Stimulated activated naive CD8-positive, alpha-beta T cell treated with anti-CD3 and anti-CD28 coated beads, Interleukin-15, amount 100 ng/mL, for 72 hours (primary cell): Measurements from ENCODE around the gene CEP131.

Experiments
- ATAC-seq: fragments of 150-1000 bp; cut with Tn5 transposase; 2 replicates; pipeline ENCODE4 v1.10.0; 2021; ENCODE audit warnings: mild to moderate bottlenecking, moderate library complexity
- DNase-seq, 2 donors: peaks; one replicate each; pipeline ENCODE4 v3.0.0; 2021 to 2022
- H3K27ac Mint-ChIP-seq, 2 donors: one replicate each; pipeline ENCODE4 v1.8.0; 2022; ENCODE audit warnings: mild to moderate bottlenecking in 2 of 2, mixed read lengths in 2 of 2, moderate library complexity in 2 of 2
- H3K27me3 Mint-ChIP-seq: one replicate; pipeline ENCODE4 v1.8.0; 2022; ENCODE audit warnings: mixed read lengths
- H3K4me1 Mint-ChIP-seq: one replicate; pipeline ENCODE4 v1.8.0; 2022; ENCODE audit warnings: mild to moderate bottlenecking, mixed read lengths
- H3K4me3 Mint-ChIP-seq, 2 donors: one replicate each; pipeline ENCODE4 v1.8.0; 2022; ENCODE audit warnings: mild to moderate bottlenecking in 2 of 2, mixed read lengths in 2 of 2, moderate library complexity in 1 of 2
- H3K9me3 Mint-ChIP-seq, 2 donors: one replicate each; pipeline ENCODE4 v1.8.0; 2022; ENCODE audit warnings: mixed read lengths in 2 of 2

The CEP131 gene

GRCh38 chr17:81142301-81143199, 80.2 kb downstream of the CEP131 start:
- Mint-ChIP-seq H3K27me3 (no peaks in the 10 kb centered on the region), H3K4me3 (no peak overlapping the region), H3K9me3 (peaks cover 11 to 18% of the 10 kb centered on the region in 2 donors), H3K4me1 (peaks cover 9% of the 10 kb centered on the region), H3K27ac (peak overlapping the region in 1 of 2 donors; percentile 35)
- peak; percentile 64 to 69 for DNase-seq
- peak; percentile 85 for ATAC-seq

- H3K4me3 Mint-ChIP-seq: no peak overlapping the region
- DNase-seq (no peak), ATAC-seq (peak; percentile 50)
- H3K9me3 Mint-ChIP-seq: peaks cover 12 to 20% of the 10 kb centered on the region in 2 donors
- no peaks in the 10 kb centered on the region for H3K27me3 Mint-ChIP-seq
- peaks cover 9% of the 10 kb centered on the region for H3K4me1 Mint-ChIP-seq
- H3K27ac Mint-ChIP-seq: no peak overlapping the region
These were observed 82.1 kb downstream of the CEP131 start for GRCh38 chr17:81140695-81141094.

- DNase-seq (no peak), ATAC-seq (no peak)
- no peaks in the 10 kb centered on the region for H3K27me3 Mint-ChIP-seq
- no peak overlapping the region for H3K27ac Mint-ChIP-seq
- H3K9me3 Mint-ChIP-seq: peaks cover 12 to 20% of the 10 kb centered on the region in 2 donors
- H3K4me3 Mint-ChIP-seq: no peak overlapping the region
- peaks cover 9% of the 10 kb centered on the region for H3K4me1 Mint-ChIP-seq
These were observed 82.7 kb downstream of the CEP131 start for GRCh38 chr17:81140018-81140417.
